Liver (tissue), 3 donors: ENCODE data around the gene RBSN.

Source experiments
- CTCF ChIP-seq: fragments of 150-350 bp; IDR thresholded peaks from 2 replicates; pipeline ENCODE4 v1.5.1; 2017; ENCODE audit warnings: improper control_type of control experiment, low read depth, low read length; ENCODE audit not compliant: missing input control
- FOXA1 ChIP-seq: IDR thresholded peaks from 2 replicates; pipeline ENCODE4 v1.6.1; 2016; ENCODE audit warnings: antibody characterized with exemption
- RAD21 ChIP-seq, 2 donors: IDR thresholded peaks; 2 replicates each; pipeline ENCODE4 v1.6.1; 2016; ENCODE audit warnings: antibody characterized with exemption in 2 of 2, mild to moderate bottlenecking in 2 of 2
- RXRA ChIP-seq, 2 donors: IDR thresholded peaks; 2 replicates each; pipeline ENCODE4 v1.6.1; 2017 to 2018; ENCODE audit warnings: antibody characterized with exemption in 2 of 2, mild to moderate bottlenecking in 1 of 2
- TF ChIP-seq, protein P1 (sequence below): IDR thresholded peaks from 2 replicates; pipeline ENCODE4 v1.6.1; 2016; ENCODE audit warnings: antibody characterized with exemption
- donor health status: healthy.
- donor health status: healthy.

DNA sequence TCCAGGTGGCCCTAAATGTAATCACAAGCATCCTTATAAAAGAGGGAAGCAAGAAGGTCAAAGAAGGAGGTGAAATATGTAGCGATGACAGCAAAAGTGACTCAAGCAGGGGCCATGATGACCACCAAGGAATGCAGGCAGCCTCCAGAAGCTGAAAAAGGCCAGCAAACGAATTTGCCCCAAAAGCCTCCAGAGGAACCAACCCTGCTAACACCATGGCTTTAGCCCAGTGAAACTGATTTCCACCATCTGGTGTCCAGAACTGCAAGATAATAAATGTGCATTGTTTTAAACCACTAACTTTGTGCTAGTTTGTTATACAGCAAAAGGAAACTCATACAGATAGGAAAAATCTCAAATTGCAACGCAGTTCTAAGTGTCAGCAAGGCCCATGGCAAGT, 23.0 kb upstream of the RBSN start:
- TF ChIP-seq CTCF, result no peak
- TF ChIP-seq, protein P1, sequence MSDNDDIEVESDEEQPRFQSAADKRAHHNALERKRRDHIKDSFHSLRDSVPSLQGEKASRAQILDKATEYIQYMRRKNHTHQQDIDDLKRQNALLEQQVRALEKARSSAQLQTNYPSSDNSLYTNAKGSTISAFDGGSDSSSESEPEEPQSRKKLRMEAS, result no peak
- TF ChIP-seq RAD21 (IDR thresholded peaks at IDR 0.05), result no peak
- TF ChIP-seq FOXA1, result no peak
- no peak for TF ChIP-seq RXRA (IDR thresholded peaks at IDR 0.05)
